Naive thymus-derived CD8-positive, alpha-beta T cell (primary cell): Measurements from ENCODE around the gene C6orf136. TPM values are rescaled to one million over a fixed set of nuclear protein-coding genes. Genes with fewer than 3 reads are reported as not detected.
"Not testable (repeated sequence)": the region's sequence is repeated elsewhere in the genome, so short reads cannot be mapped to it uniquely, and the experiment has no call there.

Experiments used
- ATAC-seq, 2 donors: fragments of 150-1000 bp; cut with Tn5 transposase in 1 of 2; sonication (Bioruptor Pico), chemical (Tn5 transposase) in 1 of 2; 1 replicate in 1 of 2; 2 replicates in 1 of 2; pipeline ENCODE4 v1.10.0; 2021; ENCODE audit warnings: mild to moderate bottlenecking in 2 of 2, moderate library complexity in 2 of 2
- POLR2A ChIA-PET: fragments of 350-600 bp; sonication (Branson Sonifier 250); formaldehyde crosslinking; loops from one replicate; lab custom pipeline; 2021; ENCODE audit warnings: antibody characterized with exemption; lab: Charles Lee
- DNase-seq, 10 donors: peaks; one replicate each; pipeline versions ENCODE4 v3.0.0 to v3.0.0-alpha.2; 2020 to 2022
- H3K27ac Mint-ChIP-seq, 10 donors: one replicate each; pipeline ENCODE4 v1.8.0; 2020 to 2022; ENCODE audit warnings: mild to moderate bottlenecking in 10 of 10, mixed read lengths in 10 of 10, moderate library complexity in 4 of 10, inconsistent platforms in 1 of 10
- H3K27me3 Mint-ChIP-seq, 5 donors: one replicate each; pipeline ENCODE4 v1.8.0; 2021 to 2022; ENCODE audit warnings: mixed read lengths in 5 of 5
- H3K36me3 Mint-ChIP-seq, 3 donors: one replicate each; pipeline ENCODE4 v1.8.0; 2020 to 2022; ENCODE audit warnings: mixed read lengths in 3 of 3, mild to moderate bottlenecking in 2 of 3, inconsistent platforms in 1 of 3
- H3K4me1 Mint-ChIP-seq, 4 donors: one replicate each; pipeline ENCODE4 v1.8.0; 2021 to 2022; ENCODE audit warnings: mixed read lengths in 4 of 4
- H3K4me3 Mint-ChIP-seq, 10 donors: one replicate each; pipeline ENCODE4 v1.8.0; 2020 to 2022; ENCODE audit warnings: mild to moderate bottlenecking in 10 of 10, mixed read lengths in 10 of 10, moderate library complexity in 6 of 10, inconsistent platforms in 1 of 10
- H3K9me3 Mint-ChIP-seq, 9 donors: one replicate each; pipeline ENCODE4 v1.8.0; 2020 to 2022; ENCODE audit warnings: mixed read lengths in 9 of 9, mild to moderate bottlenecking in 3 of 9, inconsistent platforms in 1 of 9, moderate library complexity in 1 of 9
- polyA plus RNA-seq, 3 donors: library from polyadenylated mRNA; unstranded; fragments of 300-500 nt; fragmentation: Illumina TruSeq; gene quantifications; one replicate each; pipeline ENCODE4 v1.2.3, GENCODE V29; 2021
- total RNA-seq, 8 experiments: library from RNA in 2 of 8; stranded (reverse) in 2 of 8; gene quantifications; one replicate each; pipeline ENCODE4 v1.2.3 and lab custom pipeline; 2021 to 2026

The C6orf136 gene
- total RNA-seq (10 to 100 TPM; 29.3 to 30.9 TPM), polyA plus RNA-seq (10 to 100 TPM in 2 of 3 donors, 1 to 10 TPM in 1; 5.6 to 23.2 (median 13.7) TPM), total RNA-seq (lab: John Stamatoyannopoulos, UW) (8.9 to 13.2 (median 11.3) reads per million in 6 experiments)

- DNase-seq: peak in 9 of 10 donors; percentile 88 to 96 (median 93)
- no peaks in the 10 kb centered on the region for H3K9me3 Mint-ChIP-seq
- POLR2A ChIA-PET: interaction anchor here (0.6 to 1.8 kb wide), 10 partner anchors 13 to 185 kb away, joined by 3 to 13 read pairs (median 4); partner anchors contain the start of genes DHX16, MRPS18B and PPP1R10
- H3K36me3 Mint-ChIP-seq: peaks cover 0 to 32% (median 4%) of the 10 kb centered on the region in 3 donors
- peaks cover 25 to 48% (median 33%) of the 10 kb centered on the region in 4 donors for H3K4me1 Mint-ChIP-seq
- H3K27me3 Mint-ChIP-seq: no peaks in the 10 kb centered on the region
- peak within 1 kb of the TSS; percentile 80 to 93 (median 87) for H3K4me3 Mint-ChIP-seq
- peak within 1 kb of the TSS; percentile 71 to 96 (median 93) for H3K27ac Mint-ChIP-seq
- ATAC-seq: peak; percentile 79 to 80
Observed at GRCh38 chr6:30646450-30647241, at the start of gene C6orf136. C6orf136 (plus strand) TSS chr6:30647133; CDS start chr6:30647232, 99 bp downstream.

DNA sequence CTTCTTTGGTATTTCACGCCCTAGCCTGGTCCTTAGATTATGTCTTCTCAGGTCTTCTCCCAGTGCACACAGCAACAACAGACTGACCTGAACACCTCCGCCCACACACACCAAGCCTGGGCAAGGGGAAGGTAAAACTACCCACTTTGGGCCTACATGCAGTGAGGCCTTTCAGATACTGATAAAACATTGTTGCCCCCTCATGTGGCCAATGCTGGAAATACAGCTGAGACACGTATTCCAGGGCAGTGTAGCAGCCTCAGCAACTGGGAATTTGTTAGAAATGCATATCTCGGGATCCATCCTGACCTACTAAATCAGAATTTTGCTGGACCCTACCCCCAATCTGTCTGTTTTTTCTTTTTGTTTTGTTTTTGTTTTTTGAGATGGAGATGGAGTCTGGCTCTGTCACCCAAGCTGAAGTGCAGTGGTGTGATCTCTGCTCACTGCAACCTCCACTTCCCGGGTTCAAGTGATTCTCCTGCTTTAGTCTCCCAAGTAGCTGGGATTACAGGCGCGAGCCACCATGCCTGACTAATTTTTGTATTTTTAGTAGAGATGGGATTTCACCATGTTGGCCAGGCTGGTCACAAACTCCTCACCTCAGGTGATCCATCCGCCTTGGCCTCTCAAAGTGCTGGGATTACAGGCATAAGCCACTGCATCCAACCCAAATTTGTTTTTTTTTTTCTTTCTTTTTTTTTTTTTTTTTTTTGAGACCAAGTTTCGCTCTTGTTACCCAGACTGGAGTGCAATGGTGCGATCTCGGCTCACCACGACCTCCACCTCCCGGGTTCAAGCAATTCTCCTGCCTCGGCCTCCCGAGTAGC lies 49.4 kb upstream of the C6orf136 start:
- Mint-ChIP-seq H3K27ac (peak overlapping the region; percentile 26 to 88 (median 77)), H3K36me3 (peaks cover 0 to 51% (median 0%) of the 10 kb centered on the region in 3 donors), H3K4me1 (peaks cover 15 to 30% (median 24%) of the 10 kb centered on the region in 4 donors)
- not testable (repeated sequence) for H3K27me3 Mint-ChIP-seq, H3K4me3 Mint-ChIP-seq, H3K9me3 Mint-ChIP-seq
- DNase-seq: peak; percentile 63 to 90 (median 76)
- POLR2A ChIA-PET: interaction anchor here (0.5 to 7.2 kb wide), 21 partner anchors 9 to 150 kb away, joined by 3 to 70 read pairs (median 5); partner anchors contain the start of genes ABCF1, GNL1, MRPS18B and PRR3
- ATAC-seq: peak; percentile 86 to 91

GRCh38 chr6:30598912-30599624 lies 47.9 kb upstream of the C6orf136 start:
- ATAC-seq: no peak
- Mint-ChIP-seq H3K27me3 (no peaks in the 10 kb centered on the region), H3K27ac (peak overlapping the region in 4 of 10 donors; percentile 32 to 81 (median 61)), H3K36me3 (peaks cover 2 to 56% (median 10%) of the 10 kb centered on the region in 3 donors), H3K4me1 (peaks cover 19 to 38% (median 34%) of the 10 kb centered on the region in 4 donors), H3K4me3 (no peak overlapping the region), H3K9me3 (no peaks in the 10 kb centered on the region)
- POLR2A ChIA-PET: interaction anchor here (0.6 to 7.2 kb wide), 12 partner anchors 7 to 758 kb away, joined by 3 to 70 read pairs (median 5); no protein-coding TSS in a partner anchor
- no peak for DNase-seq

DNA sequence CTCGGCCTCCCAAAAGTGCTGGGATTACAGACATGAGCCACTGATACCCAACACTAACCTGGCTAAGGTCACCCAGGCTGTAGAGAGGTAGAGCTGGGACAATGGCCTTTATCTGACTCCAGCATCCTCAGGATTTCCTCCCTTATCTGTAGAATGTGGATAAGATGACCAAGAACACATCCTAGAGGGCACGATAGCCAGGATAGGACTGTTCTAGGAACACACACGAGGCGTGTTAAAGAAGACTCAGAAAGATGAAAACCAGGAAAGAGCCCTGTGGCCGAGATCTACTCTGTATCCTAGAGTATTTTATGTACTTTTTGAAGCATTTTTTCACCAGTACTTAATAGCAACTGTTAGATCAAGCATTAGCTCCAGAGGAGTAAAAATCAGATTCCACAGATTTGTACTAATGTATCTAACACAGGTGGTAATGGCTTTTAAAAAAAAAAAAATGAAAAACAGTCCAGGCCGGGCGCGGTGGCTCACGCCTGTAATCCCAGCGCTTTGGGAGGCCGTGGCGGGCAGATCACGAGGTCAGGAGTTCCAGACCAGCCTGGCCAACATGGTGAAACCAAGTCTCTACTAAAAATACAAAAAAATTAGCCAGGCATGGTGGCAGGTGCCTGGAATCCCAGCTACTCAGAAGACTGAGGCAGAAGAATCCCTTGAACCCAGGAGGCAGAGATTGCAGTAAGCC lies 47.2 kb upstream of the C6orf136 start:
- no peaks in the 10 kb centered on the region for H3K9me3 Mint-ChIP-seq
- peaks cover 5 to 58% (median 16%) of the 10 kb centered on the region in 3 donors for H3K36me3 Mint-ChIP-seq
- no peaks in the 10 kb centered on the region for H3K27me3 Mint-ChIP-seq
- POLR2A ChIA-PET: interaction anchor here (0.6 to 7.2 kb wide), 10 partner anchors 9 to 758 kb away, joined by 3 to 70 read pairs (median 6); partner anchors contain the start of gene ABCF1
- H3K4me3 Mint-ChIP-seq: no peak overlapping the region
- H3K4me1 Mint-ChIP-seq: peaks cover 21 to 37% (median 34%) of the 10 kb centered on the region in 4 donors
- ATAC-seq: no peak
- peak overlapping the region in 5 of 10 donors; percentile 32 to 81 (median 57) for H3K27ac Mint-ChIP-seq
- DNase-seq: no peak

DNA sequence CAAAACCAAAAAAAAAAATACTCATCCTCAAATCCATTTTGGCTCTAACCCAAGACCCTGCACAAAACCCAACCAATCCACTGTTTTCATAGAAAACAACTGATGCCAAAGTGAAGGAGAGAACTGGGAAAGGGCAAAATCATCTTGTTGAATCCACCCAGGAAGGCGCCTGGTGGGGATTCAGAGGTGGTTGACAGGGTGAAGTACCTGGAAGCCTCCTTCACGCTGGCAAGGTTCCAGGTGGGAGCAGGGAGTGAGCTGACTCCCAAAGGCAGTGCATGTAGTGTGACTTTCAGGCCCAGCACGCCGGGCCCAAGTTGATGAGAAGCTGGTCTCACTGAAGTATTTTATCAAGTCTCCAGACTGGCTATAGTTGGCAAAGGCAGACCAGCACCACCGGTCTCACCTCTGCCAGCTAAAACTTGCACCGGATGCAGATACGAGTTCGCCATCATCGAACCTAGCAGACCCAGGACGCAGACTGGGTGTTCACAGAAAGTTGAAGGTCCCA lies 46.4 kb upstream of the C6orf136 start:
- peaks cover 5 to 58% (median 21%) of the 10 kb centered on the region in 3 donors for H3K36me3 Mint-ChIP-seq
- ATAC-seq (no peak), DNase-seq (no peak)
- no peaks in the 10 kb centered on the region for H3K27me3 Mint-ChIP-seq
- POLR2A ChIA-PET: interaction anchor here (0.8 to 7.2 kb wide), 13 partner anchors 9 to 470 kb away, joined by 3 to 70 read pairs (median 4); partner anchors contain the start of genes ABCF1, MDC1, MRPS18B and PPP1R10
- peaks cover 20 to 40% (median 33%) of the 10 kb centered on the region in 4 donors for H3K4me1 Mint-ChIP-seq
- no peak overlapping the region for H3K4me3 Mint-ChIP-seq
- peak overlapping the region; percentile 52 to 91 (median 76) for H3K27ac Mint-ChIP-seq
- no peaks in the 10 kb centered on the region for H3K9me3 Mint-ChIP-seq

GRCh38 chr6:30601436-30601814 lies 45.5 kb upstream of the C6orf136 start:
- POLR2A ChIA-PET: interaction anchor here (1.0 to 7.2 kb wide), 9 partner anchors 9 to 121 kb away, joined by 3 to 70 read pairs (median 6); partner anchors contain the start of genes ABCF1 and MDC1
- H3K27ac Mint-ChIP-seq: peak overlapping the region; percentile 57 to 91 (median 83)
- DNase-seq (peak in 1 of 10 donors; percentile 12), ATAC-seq (peak; percentile 7 to 31)
- no peaks in the 10 kb centered on the region for H3K27me3 Mint-ChIP-seq
- no peaks in the 10 kb centered on the region for H3K9me3 Mint-ChIP-seq
- peak overlapping the region in 1 of 10 donors; percentile 40 for H3K4me3 Mint-ChIP-seq
- peaks cover 23 to 47% (median 39%) of the 10 kb centered on the region in 4 donors for H3K4me1 Mint-ChIP-seq
- H3K36me3 Mint-ChIP-seq: peaks cover 8 to 66% (median 24%) of the 10 kb centered on the region in 3 donors

- ATAC-seq (no peak), DNase-seq (no peak)
- Mint-ChIP-seq H3K4me3 (no peak overlapping the region), H3K27me3 (no peaks in the 10 kb centered on the region), H3K36me3 (peaks cover 8 to 72% (median 27%) of the 10 kb centered on the region in 3 donors), H3K27ac (peak overlapping the region; percentile 57 to 91 (median 83)), H3K9me3 (no peaks in the 10 kb centered on the region), H3K4me1 (peaks cover 25 to 50% (median 42%) of the 10 kb centered on the region in 4 donors)
- POLR2A ChIA-PET: interaction anchor here (1.7 to 7.2 kb wide), 6 partner anchors 8 to 121 kb away, joined by 4 to 70 read pairs (median 11); no protein-coding TSS in a partner anchor
Observed at GRCh38 chr6:30601815-30602641, 44.9 kb upstream of the C6orf136 start.

- peaks cover 27 to 49% (median 47%) of the 10 kb centered on the region in 4 donors for H3K4me1 Mint-ChIP-seq
- no peak overlapping the region for H3K4me3 Mint-ChIP-seq
Observed at GRCh38 chr6:30603961-30604360, 43.0 kb upstream of the C6orf136 start.

DNA sequence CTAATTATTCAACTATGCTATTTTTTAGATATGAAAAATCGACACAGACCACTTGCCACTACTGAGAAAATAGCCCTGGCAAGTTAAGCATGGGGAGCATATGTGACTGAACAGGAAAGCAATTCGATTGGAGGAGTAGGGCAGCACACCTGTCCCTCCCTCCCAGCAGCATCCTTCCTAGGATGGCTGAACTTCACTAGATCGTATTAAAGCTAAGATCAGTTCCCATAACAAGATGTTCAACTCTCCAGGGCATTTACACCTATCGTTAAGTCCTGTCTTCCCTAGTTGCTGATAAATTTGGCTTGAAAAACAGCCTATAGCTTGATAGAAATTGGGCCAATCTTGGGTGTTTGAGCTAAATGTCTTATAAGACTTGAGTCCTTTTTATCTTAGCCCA lies 36.9 kb upstream of the C6orf136 start:
- Mint-ChIP-seq H3K4me1 (peaks cover 40 to 83% (median 77%) of the 10 kb centered on the region in 4 donors), H3K9me3 (no peaks in the 10 kb centered on the region), H3K27ac (peak overlapping the region; percentile 73 to 100 (median 90)), H3K27me3 (no peaks in the 10 kb centered on the region), H3K4me3 (no peak overlapping the region), H3K36me3 (peaks cover 5 to 59% (median 13%) of the 10 kb centered on the region in 3 donors)
- POLR2A ChIA-PET: interaction anchor here (0.8 to 1.8 kb wide), 9 partner anchors 9 to 124 kb away, joined by 3 to 8 read pairs (median 4); partner anchors contain the start of gene PRR3
- ATAC-seq (no peak), DNase-seq (no peak)

More at GRCh38 chr6:30603961-30604360, 43.0 kb upstream of the C6orf136 start:
- Mint-ChIP-seq H3K27ac (peak overlapping the region in 4 of 10 donors; percentile 32 to 73 (median 62)), H3K27me3 (no peaks in the 10 kb centered on the region), H3K36me3 (peaks cover 8 to 86% (median 29%) of the 10 kb centered on the region in 3 donors), H3K9me3 (no peaks in the 10 kb centered on the region)
- POLR2A ChIA-PET: interaction anchor here (0.6 to 4.6 kb wide), 3 partner anchors 10 to 91 kb away, joined by 3 to 40 read pairs (median 6); no protein-coding TSS in a partner anchor
- no peak for ATAC-seq
- DNase-seq: no peak
